OCI-LY1 (cell line): ENCODE measurements around the gene VAV3.

ENCODE experiments used
- H2AFZ ChIP-seq: fragments of 200-600 bp; sonication (generic), shearing (Covaris generic); 2 replicates; pipeline ENCODE4 v1.6.0; 2014; ENCODE audit warnings: antibody characterized with exemption, mild to moderate bottlenecking, low read length
- H3F3A ChIP-seq: fragments of 200-600 bp; sonication (generic), shearing (Covaris generic); 2 replicates; pipeline ENCODE4 v1.6.0; 2014; ENCODE audit warnings: mild to moderate bottlenecking, antibody characterized with exemption, low read length, moderate library complexity; ENCODE audit not compliant: insufficient read depth
- H3K27ac ChIP-seq: fragments of 200-600 bp; sonication (generic); 2 replicates; pipeline ENCODE4 v1.5.1; 2014; ENCODE audit warnings: low read length, mixed run types, mild to moderate bottlenecking, low read depth; ENCODE audit not compliant: poor library complexity, severe bottlenecking
- H3K27me3 ChIP-seq: fragments of 200-600 bp; sonication (generic); 2 replicates; pipeline ENCODE4 v1.6.0; 2014; ENCODE audit warnings: antibody characterized with exemption, mild to moderate bottlenecking, low read length, moderate library complexity; ENCODE audit not compliant: insufficient read depth
- H3K36me3 ChIP-seq: fragments of 200-600 bp; sonication (generic); 2 replicates; pipeline ENCODE4 v1.6.1; 2014; ENCODE audit warnings: mild to moderate bottlenecking, antibody characterized with exemption, low read length, moderate library complexity, mixed read lengths; ENCODE audit not compliant: insufficient read depth
- H3K4me1 ChIP-seq: fragments of 200-600 bp; sonication (generic); 2 replicates; pipeline ENCODE4 v1.5.1; 2014; ENCODE audit warnings: mild to moderate bottlenecking, low read length, moderate library complexity; ENCODE audit not compliant: insufficient read depth, severe bottlenecking
- H3K4me2 ChIP-seq: fragments of 200-600 bp; sonication (generic), shearing (Covaris generic); 2 replicates; pipeline ENCODE4 v1.6.1; 2014; ENCODE audit warnings: low read length
- H3K4me3 ChIP-seq: fragments of 200-600 bp; sonication (generic); 2 replicates; pipeline ENCODE4 v1.5.1; 2014; ENCODE audit warnings: low read length, low read depth, mild to moderate bottlenecking, mixed read lengths; ENCODE audit not compliant: poor library complexity, severe bottlenecking
- H3K79me2 ChIP-seq: fragments of 200-600 bp; shearing (Covaris generic); 2 replicates; pipeline ENCODE4 v1.6.1; 2016; ENCODE audit warnings: mixed run types, low read length, mixed read lengths; ENCODE audit not compliant: insufficient read depth
- H3K9ac ChIP-seq: fragments of 200-600 bp; sonication (generic), shearing (Covaris generic); 2 replicates; pipeline ENCODE4 v1.6.1; 2014; ENCODE audit warnings: mild to moderate bottlenecking, low read length, mixed read lengths
- H3K9me2 ChIP-seq: fragments of 200-600 bp; sonication (generic), shearing (Covaris generic); 2 replicates; pipeline ENCODE4 v1.6.1; 2014; ENCODE audit warnings: low read depth, mild to moderate bottlenecking, low read length, mixed read lengths
- H3K9me3 ChIP-seq: fragments of 200-600 bp; shearing (Covaris generic); 2 replicates; pipeline ENCODE4 v1.6.1; 2014; ENCODE audit warnings: low read length, mixed read lengths
- H4K20me1 ChIP-seq: fragments of 200-600 bp; sonication (generic), shearing (Covaris generic); 2 replicates; pipeline ENCODE4 v1.6.0; 2016; ENCODE audit warnings: mild to moderate bottlenecking, low read length; ENCODE audit not compliant: insufficient read depth
- EZH2 ChIP-seq: fragments of 200-600 bp; sonication (generic), shearing (Covaris generic); IDR thresholded peaks from 2 replicates; pipeline ENCODE4 v1.8.0; 2017; ENCODE audit warnings: borderline replicate concordance, mixed run types, mild to moderate bottlenecking, antibody characterized with exemption, low read length, moderate library complexity, mixed read lengths
- TF ChIP-seq, protein P1 (sequence below): fragments of 200-600 bp; sonication (generic), shearing (Covaris generic); IDR thresholded peaks from 2 replicates; pipeline ENCODE4 v1.5.1; 2017; ENCODE audit warnings: mild to moderate bottlenecking, antibody characterized with exemption, low read length, moderate library complexity, mixed read lengths

VAV3 gene

GRCh38 chr1:107760065-107760464 is 204.9 kb downstream of the VAV3 start:
- H3K4me1 ChIP-seq = peaks cover 6% of the 10 kb centered on the region
- H3K79me2 ChIP-seq = no peaks in the 10 kb centered on the region
- H3K27ac ChIP-seq = no peak overlapping the region
- no peak overlapping the region for H3K4me3 ChIP-seq
- no peaks in the 10 kb centered on the region for H3F3A ChIP-seq
- H3K4me2 ChIP-seq = no peak overlapping the region
- no peaks in the 10 kb centered on the region for H4K20me1 ChIP-seq
- H3K9me3 ChIP-seq = no peaks in the 10 kb centered on the region
- no peaks in the 10 kb centered on the region for H3K27me3 ChIP-seq
- H3K9me2 ChIP-seq = no peaks in the 10 kb centered on the region
- no peak for TF ChIP-seq EZH2
- TF ChIP-seq, protein P1, sequence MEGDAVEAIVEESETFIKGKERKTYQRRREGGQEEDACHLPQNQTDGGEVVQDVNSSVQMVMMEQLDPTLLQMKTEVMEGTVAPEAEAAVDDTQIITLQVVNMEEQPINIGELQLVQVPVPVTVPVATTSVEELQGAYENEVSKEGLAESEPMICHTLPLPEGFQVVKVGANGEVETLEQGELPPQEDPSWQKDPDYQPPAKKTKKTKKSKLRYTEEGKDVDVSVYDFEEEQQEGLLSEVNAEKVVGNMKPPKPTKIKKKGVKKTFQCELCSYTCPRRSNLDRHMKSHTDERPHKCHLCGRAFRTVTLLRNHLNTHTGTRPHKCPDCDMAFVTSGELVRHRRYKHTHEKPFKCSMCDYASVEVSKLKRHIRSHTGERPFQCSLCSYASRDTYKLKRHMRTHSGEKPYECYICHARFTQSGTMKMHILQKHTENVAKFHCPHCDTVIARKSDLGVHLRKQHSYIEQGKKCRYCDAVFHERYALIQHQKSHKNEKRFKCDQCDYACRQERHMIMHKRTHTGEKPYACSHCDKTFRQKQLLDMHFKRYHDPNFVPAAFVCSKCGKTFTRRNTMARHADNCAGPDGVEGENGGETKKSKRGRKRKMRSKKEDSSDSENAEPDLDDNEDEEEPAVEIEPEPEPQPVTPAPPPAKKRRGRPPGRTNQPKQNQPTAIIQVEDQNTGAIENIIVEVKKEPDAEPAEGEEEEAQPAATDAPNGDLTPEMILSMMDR = no peak
- H3K9ac ChIP-seq = no peak overlapping the region
- peaks cover 14% of the 10 kb centered on the region; the same call in 1 of the 2 replicates for H3K36me3 ChIP-seq
- no peak overlapping the region for H2AFZ ChIP-seq

GRCh38 chr1:107750364-107750959 is 214.5 kb downstream of the VAV3 start:
- Histone ChIP-seq H3K9ac (no peak overlapping the region), H3K4me1 (peaks cover 8% of the 10 kb centered on the region), H3K79me2 (no peaks in the 10 kb centered on the region), H4K20me1 (no peaks in the 10 kb centered on the region), H3K36me3 (peaks cover 5% of the 10 kb centered on the region; the same call in 1 of the 2 replicates), H3K27ac (no peak overlapping the region), H3K9me3 (no peaks in the 10 kb centered on the region), H3K9me2 (no peaks in the 10 kb centered on the region), H3K27me3 (no peaks in the 10 kb centered on the region), H2AFZ (no peak overlapping the region), H3K4me3 (no peak overlapping the region), H3F3A (no peaks in the 10 kb centered on the region), H3K4me2 (no peak overlapping the region)
- TF ChIP-seq EZH2 = no peak
- TF ChIP-seq, protein P1 = peak; percentile 79

- H3K79me2 ChIP-seq = no peaks in the 10 kb centered on the region
- H4K20me1 ChIP-seq = no peaks in the 10 kb centered on the region
- H3K4me1 ChIP-seq = no peaks in the 10 kb centered on the region
- no peaks in the 10 kb centered on the region for H3K36me3 ChIP-seq
- H3K9ac ChIP-seq = no peak overlapping the region
- no peaks in the 10 kb centered on the region for H3K9me3 ChIP-seq
- H3K9me2 ChIP-seq = no peaks in the 10 kb centered on the region
- no peak overlapping the region for H3K27ac ChIP-seq
- H3K27me3 ChIP-seq = no peaks in the 10 kb centered on the region
- no peak overlapping the region for H2AFZ ChIP-seq
- H3K4me3 ChIP-seq = no peak overlapping the region
- H3K4me2 ChIP-seq = no peak overlapping the region
- TF ChIP-seq EZH2 = no peak
- TF ChIP-seq, protein P1 = no peak; the same call in 1 of the 2 replicates
- H3F3A ChIP-seq = no peaks in the 10 kb centered on the region
Measured at GRCh38 chr1:107748531-107748930, 216.4 kb downstream of the VAV3 start.
